Measurements from ENCODE around the gene ATAD2B.
"Not testable (repeated sequence)": the region's sequence is repeated elsewhere in the genome, so short reads cannot be mapped to it uniquely, and the experiment has no call there.

ATAD2B gene

DNA sequence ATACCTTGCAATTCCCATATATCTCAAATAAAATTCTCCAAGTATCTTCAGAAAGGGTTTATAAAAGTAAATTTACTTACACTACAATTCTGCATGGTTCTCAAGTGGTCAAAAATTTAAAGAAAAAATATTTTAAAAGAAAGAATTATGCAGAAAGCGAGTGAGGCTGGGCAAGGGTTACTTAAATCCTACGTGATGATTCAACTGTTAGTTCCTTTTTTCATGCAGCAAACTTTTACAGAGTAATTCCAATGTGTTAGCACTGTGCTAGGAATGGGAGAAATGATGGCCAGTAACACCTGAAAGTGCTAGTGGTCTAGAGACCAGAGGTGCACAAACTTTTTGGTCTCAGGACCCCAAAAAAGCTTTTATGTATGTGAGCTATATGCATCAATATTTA is 133.4 kb downstream of the ATAD2B start:
- DNase-seq, result no peak

- DNase-seq, result no peak
Observed at GRCh38 chr2:23791030-23791429, 135.9 kb downstream of the ATAD2B start.

DNA sequence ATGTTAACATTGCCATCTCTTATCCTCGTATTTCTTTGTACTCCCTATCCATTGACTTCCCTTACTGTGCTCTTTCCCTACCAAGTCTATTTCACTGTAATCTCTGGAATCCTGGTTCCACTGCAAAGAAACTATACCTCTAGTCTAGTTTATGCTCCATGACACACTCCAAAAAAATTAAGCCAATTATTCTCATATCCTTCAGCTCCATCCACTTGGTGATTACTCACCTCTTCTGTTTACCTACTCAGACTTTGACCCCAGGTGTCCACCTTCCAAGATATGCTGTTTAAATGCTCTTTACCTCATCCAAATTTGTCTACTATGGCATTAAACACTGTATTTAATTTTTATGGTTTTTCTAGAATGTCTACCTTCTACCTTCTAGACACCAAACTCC is 137.9 kb downstream of the ATAD2B start:
- no peak for DNase-seq

GRCh38 chr2:23788100-23788499 is 138.8 kb downstream of the ATAD2B start:
- no peak for DNase-seq

DNA sequence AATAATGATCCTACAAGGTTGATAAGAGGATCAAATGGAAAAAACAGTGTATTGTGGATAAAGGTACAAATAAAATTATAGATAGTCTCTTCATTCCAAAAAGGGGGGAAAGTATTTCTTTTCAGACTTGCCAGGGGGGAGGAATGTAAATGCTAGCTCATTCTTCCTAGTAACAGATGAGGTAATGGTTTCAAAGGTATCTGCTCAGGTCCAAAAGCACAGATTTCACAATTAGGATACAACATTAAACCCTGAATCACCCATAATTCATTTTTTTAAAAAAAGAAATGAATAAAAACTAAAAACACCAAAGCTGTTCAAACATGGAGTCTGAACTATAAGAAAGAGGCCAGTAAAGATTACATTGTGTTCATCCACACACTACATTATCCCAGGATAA is 142.0 kb downstream of the ATAD2B start:
- DNase-seq, result no peak

- no peak for DNase-seq
Observed at GRCh38 chr2:23782646-23783045, 144.3 kb downstream of the ATAD2B start.

- no peak for DNase-seq
Observed at GRCh38 chr2:23782126-23782525, 144.8 kb downstream of the ATAD2B start.

GRCh38 chr2:23780465-23780864 is 146.5 kb downstream of the ATAD2B start:
- DNase-seq, result not testable (repeated sequence)

DNA sequence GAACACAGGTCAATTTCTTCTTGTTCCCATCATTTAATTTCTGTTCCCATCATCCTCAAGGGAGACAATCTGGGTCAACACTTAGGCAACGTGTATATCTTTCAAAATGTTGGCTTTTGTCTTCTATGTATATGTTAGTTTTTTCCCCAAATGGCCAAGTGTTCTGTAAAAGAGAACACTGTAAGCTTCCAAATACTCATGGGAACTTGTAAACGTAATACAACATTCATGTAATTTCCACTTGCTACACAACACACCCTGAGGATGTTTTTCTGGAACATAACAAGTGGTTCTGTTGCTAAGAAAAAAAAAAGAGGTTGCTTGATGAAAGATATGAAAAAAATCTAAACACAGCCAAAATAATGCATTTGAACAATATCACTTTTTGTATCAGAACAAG is 149.1 kb downstream of the ATAD2B start:
- no peak for DNase-seq

DNA sequence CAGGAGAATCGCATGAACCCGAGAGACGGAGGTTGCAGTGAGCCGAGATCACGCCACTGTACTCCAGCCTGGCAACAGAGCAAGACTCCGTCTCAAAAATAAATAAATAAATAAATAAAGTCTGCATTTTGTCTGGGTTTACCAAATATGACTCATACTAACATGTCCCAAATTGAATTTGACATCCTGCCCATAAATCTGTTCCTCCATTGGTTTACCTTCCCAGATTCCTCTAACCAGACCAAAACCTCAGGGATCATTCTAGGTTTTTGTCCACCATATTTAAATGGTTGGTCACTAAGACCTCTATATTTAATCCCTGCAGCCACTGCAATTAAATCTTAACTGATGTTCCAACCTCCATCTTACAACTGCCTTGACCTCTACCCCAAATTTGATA is 150.9 kb downstream of the ATAD2B start:
- no peak for DNase-seq

- no peak for DNase-seq
Observed at GRCh38 chr2:23772684-23773083, 154.2 kb downstream of the ATAD2B start.

DNA sequence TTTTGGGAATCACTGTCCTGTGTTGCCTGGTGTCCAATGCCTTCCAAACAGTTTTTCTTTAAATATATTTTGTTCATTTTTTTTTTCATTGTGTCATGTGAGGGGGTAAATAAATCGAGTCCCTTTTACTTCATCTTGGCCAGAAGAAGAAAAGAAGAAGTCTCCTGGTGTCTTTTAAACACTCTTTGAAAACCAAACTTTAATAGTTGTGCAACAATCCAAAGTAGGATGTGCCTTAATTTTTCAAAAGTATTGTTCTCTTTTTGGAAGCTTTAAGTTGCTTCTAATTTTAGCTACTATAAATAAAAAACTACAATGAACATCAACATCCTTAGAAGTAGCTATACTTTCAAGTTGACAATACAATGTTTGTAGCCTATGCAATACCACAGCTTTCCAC is 154.9 kb downstream of the ATAD2B start:
- no peak for DNase-seq

DNA sequence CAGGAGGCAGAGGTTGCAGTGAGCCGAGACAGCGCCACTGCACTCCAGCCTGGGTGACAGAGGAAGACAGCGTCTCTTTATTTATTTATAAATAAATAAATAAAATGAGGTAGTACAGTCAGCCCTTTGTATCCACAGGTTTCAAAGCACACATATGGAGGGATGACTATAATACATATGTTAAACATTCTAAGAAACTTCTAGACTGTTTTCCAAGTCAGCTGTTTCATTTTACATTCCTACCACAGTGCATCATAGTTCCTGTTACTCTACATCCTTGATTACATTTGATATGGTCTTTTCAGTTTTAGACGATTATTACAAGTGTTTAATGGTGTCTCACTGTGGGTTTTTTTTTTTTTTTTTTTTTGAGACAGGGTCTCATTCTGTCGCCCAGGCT is 157.6 kb downstream of the ATAD2B start:
- no peak for DNase-seq

DNA sequence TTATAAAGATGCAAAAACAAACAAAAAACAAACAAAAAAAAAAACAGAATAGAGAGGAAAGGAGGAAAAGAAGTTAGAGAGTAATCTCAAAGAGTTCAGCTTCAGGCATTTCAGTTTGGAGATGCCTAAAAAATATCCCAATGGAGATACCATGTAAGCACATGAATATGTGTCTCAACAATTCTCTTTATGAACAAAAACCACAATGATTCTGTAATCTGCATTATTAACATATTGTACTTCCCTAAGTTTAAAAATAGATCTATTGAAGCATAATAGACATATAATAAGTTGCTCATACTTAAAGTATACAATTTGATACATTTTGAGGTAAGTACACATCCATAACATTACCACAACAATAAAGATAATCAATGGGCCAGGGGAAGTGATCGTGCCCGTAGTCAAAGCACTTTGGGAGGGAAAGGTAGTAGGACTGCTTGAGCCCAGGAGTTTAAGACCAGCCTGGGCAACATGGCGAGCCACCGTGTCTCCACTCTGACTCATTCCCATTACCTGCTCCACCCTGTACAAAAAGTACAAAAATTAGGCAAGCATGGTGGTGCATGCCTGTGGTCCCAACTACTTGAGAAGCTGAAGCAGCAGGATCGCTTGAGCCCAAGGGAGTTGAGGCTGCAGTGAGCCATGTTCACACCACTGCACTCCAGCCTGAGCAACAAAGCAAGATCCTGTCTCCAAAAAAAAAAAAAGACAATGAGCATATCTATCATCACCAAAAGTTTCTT is 158.9 kb downstream of the ATAD2B start:
- no peak for DNase-seq

DNA sequence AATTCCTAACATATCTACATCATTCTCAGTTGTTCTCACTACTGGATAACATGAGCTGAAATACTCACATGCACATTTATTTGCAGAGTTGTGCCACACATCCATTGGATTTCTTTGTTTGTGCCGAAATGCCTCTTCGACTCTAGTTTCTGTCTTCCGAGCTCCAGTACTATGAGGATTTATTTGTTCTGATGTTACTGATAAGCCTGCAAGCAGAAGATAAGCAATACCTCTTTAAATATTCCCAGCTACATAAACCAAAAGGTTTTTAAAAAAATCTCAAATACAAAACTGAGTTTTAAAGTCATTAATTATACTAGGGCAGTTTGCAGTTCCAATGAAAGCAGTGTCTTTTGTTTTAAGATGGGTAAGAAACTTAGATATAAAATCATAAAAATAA is 164.8 kb downstream of the ATAD2B start:
- DNase-seq, result no peak

GRCh38 chr2:23761638-23762037 is 165.3 kb downstream of the ATAD2B start:
- no peak for DNase-seq

DNA sequence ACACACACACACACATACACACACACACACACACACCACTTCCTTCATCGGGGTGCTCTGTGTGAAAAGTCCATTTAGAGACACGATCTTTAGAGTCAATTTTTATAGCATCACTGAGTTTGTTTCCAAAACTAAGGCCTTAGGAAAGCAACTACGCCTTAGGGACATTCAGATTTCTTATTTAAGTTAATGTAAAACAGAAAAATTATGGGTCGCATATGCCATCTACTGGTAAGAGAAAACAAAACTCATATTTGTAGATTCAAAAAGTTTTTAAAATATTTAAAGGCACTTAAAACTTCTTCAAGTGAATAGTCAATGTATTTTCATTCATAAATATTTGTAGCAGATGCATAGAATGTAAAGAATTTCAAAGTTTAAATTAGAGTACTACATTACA is 166.2 kb downstream of the ATAD2B start:
- no peak for DNase-seq

DNA sequence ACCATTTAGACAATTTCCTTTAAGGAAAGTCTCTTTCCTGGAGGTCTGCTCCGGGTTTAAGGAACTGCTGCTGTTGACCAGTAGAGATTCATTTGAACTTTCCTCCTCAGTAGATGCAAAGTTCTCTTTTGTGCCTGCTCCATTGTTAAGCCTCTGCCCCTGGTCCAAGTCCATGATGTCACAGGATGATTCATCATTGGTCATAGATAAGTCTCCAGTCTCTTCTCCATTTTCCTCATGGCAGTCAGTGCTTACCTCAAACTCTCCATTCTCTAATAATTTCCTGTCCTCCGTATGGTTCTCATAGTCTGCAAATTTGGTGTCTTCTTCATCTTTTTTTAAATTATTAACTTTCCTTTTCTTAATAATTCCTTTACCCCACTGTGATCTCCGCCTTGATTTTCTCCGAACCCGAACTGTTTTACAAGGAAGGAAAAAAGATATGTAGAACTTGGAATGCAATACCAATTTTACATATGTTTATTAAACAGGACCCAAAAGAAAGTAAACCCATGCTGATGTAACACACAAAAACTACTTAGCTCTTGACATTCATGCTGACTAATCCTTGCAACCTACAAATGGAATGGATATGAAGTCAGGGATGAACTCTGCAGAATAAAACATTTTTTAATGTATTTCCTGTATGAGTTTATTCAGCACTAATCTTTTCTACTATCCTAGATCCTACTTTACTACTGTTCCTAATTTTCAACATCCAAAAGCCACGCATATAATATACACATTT is 169.1 kb downstream of the ATAD2B start:
- DNase-seq, result no peak

- DNase-seq, result no peak
Observed at GRCh38 chr2:23756593-23757292, 170.2 kb downstream of the ATAD2B start.

GRCh38 chr2:23754970-23755369 is 172.0 kb downstream of the ATAD2B start:
- no peak for DNase-seq

GRCh38 chr2:23753291-23754010 is 173.5 kb downstream of the ATAD2B start:
- DNase-seq, result no peak

DNA sequence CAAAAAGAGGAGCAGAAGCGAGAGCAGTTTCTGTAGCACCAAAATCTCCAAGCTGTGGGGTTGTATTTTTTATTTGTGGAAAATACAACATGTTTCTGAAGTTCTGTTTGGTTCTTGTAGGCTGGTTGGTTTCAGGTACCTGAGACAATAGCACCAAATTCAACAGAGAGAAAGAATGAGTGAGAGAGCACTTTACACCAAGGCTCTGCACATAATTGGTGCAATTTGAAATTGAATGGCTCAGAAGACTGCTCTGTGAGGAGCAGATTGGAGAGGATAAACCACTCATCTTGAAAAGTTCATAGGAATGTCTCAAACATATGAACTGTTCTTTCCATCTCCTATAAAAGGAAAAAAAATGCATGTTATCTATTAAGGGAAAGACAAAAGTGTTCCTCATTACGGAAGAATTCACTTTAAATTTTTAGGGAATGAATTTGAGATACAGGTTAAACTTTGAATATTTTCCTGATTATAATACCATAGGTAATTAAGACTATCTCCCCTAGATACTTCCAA is 175.1 kb downstream of the ATAD2B start:
- DNase-seq, result no peak

All from amygdala (tissue), 56 donors.